HCT116 (cell line): ENCODE results near the gene BRINP2. TPM values are rescaled to one million over a fixed set of nuclear protein-coding genes. Genes with fewer than 3 reads are reported as not detected.

Experiments
- ATAC-seq: fragments of 200-7000 bp; cut with Tn5 transposase; 2 replicates; pipeline ENCODE4 v1.9.1; 2020; ENCODE audit warnings: mild to moderate bottlenecking, moderate library complexity
- BruUV-seq: library from RNA; stranded (reverse); fragments of 400-500 nt; replicated peaks from 2 replicates; lab custom pipeline; 2021; lab: Mats Ljungman, UMichigan
- CTCF ChIA-PET: fragments of 300-600 bp; sonication (Branson Sonifier 250); formaldehyde crosslinking; loops from one replicate; lab custom pipeline; 2021; ENCODE audit warnings: antibody characterized with exemption; lab: Charles Lee
- POLR2A ChIA-PET: fragments of 300-600, 350-600 bp; sonication (Branson Sonifier 250); formaldehyde crosslinking; loops from one replicate; lab custom pipeline; 2021; ENCODE audit warnings: antibody characterized with exemption; lab: Charles Lee
- RAD21 ChIA-PET, 2 experiments: fragments of 300-600 bp; sonication (Branson Sonifier 250); formaldehyde crosslinking; loops; one replicate each; lab custom pipeline; 2023; ENCODE audit warnings: low total read pairs in 2 of 2; ENCODE audit not compliant: uncharacterized antibody in 2 of 2, unreplicated experiment in 2 of 2, low non-redundant PET in 1 of 2; lab: Charles Lee
- DNase-seq: peaks from one replicate; pipeline ENCODE4 v3.0.0-alpha.2; 2010; ENCODE audit warnings: low read depth, low spot score
- H2AFZ ChIP-seq: fragments of 200-600 bp; shearing (Covaris generic), sonication (generic); 2 replicates; pipeline ENCODE4 v1.6.1; 2017; ENCODE audit warnings: low read depth, mixed run types, mixed read lengths, antibody characterized with exemption, low read length; ENCODE audit not compliant: poor library complexity, severe bottlenecking
- H3K27ac ChIP-seq: 2 replicates; pipeline ENCODE4 v1.5.1; 2012; ENCODE audit warnings: low read depth, low read length
- H3K27me3 ChIP-seq: fragments of 200-600 bp; sonication (generic); 2 replicates; pipeline ENCODE4 v1.6.1; 2016; ENCODE audit warnings: mixed run types, low read length, mixed read lengths; ENCODE audit not compliant: insufficient read depth
- H3K36me3 ChIP-seq, 2 experiments: fragments of 200-500 bp in 1 of 2; fragments of 200-600 bp in 1 of 2; sonication (Bioruptor generic) in 1 of 2; sonication (generic) in 1 of 2; 2 replicates each; pipeline versions ENCODE4 v1.5.1 to v1.6.1; 2014 to 2016; ENCODE audit warnings: low read length in 2 of 2, inconsistent platforms in 1 of 2, mixed read lengths in 1 of 2, mixed run types in 1 of 2; ENCODE audit not compliant: insufficient read depth in 2 of 2, control insufficient read depth in 1 of 2
- H3K4me1 ChIP-seq, 2 experiments: fragments of 200-600 bp in 1 of 2; sonication (generic) in 1 of 2; 2 replicates each; pipeline versions ENCODE4 v1.5.1 to v1.6.1; 2012 to 2017; ENCODE audit warnings: low read length in 2 of 2, inconsistent platforms in 1 of 2, mild to moderate bottlenecking in 1 of 2, mixed read lengths in 1 of 2, mixed run types in 1 of 2, moderate library complexity in 1 of 2; ENCODE audit not compliant: insufficient read depth in 2 of 2, control insufficient read depth in 1 of 2
- H3K4me2 ChIP-seq: fragments of 200-600 bp; sonication (generic); 2 replicates; pipeline ENCODE4 v1.6.1; 2017; ENCODE audit warnings: mixed run types, low read length, mixed read lengths
- H3K4me3 ChIP-seq, 2 experiments: fragments of 200-600 bp in 1 of 2; sonication (generic) in 1 of 2; replicated peaks in 1 of 2; 2 replicates each; pipeline ENCODE4 v1.5.1; 2011 to 2016; ENCODE audit warnings: low read length in 2 of 2, control low read depth in 1 of 2, low read depth in 1 of 2, mild to moderate bottlenecking in 1 of 2, mixed read lengths in 1 of 2, mixed run types in 1 of 2
- H3K79me2 ChIP-seq: fragments of 200-600 bp; sonication (generic); 2 replicates; pipeline ENCODE4 v1.6.1; 2017; ENCODE audit warnings: mild to moderate bottlenecking, mixed run types, low read length, moderate library complexity, mixed read lengths; ENCODE audit not compliant: insufficient read depth
- H3K9ac ChIP-seq: fragments of 200-600 bp; sonication (generic); 2 replicates; pipeline ENCODE4 v1.6.1; 2016; ENCODE audit warnings: low read length, mixed read lengths
- H3K9me2 ChIP-seq: fragments of 200-600 bp; sonication (generic), shearing (Covaris generic); 2 replicates; pipeline ENCODE4 v1.6.1; 2017; ENCODE audit warnings: mixed run types, mild to moderate bottlenecking, moderate library complexity; ENCODE audit not compliant: insufficient read depth
- H3K9me3 ChIP-seq, 2 experiments: fragments of 200-500 bp in 1 of 2; fragments of 200-600 bp in 1 of 2; sonication (Bioruptor generic) in 1 of 2; sonication (generic) in 1 of 2; 2 replicates each; pipeline ENCODE4 v1.6.1; 2014 to 2017; ENCODE audit warnings: low read length in 2 of 2, mixed read lengths in 2 of 2, inconsistent platforms in 1 of 2, low read depth in 1 of 2, mild to moderate bottlenecking in 1 of 2, mixed run types in 1 of 2, moderate library complexity in 1 of 2; ENCODE audit not compliant: control insufficient read depth in 1 of 2, insufficient read depth in 1 of 2
- H4K20me1 ChIP-seq: fragments of 200-600 bp; sonication (generic), shearing (Covaris generic); 2 replicates; pipeline ENCODE4 v1.6.1; 2017; ENCODE audit warnings: mixed run types, mild to moderate bottlenecking, moderate library complexity; ENCODE audit not compliant: insufficient read depth
- CBX3 ChIP-seq: IDR thresholded peaks from 2 replicates; pipeline ENCODE4 v1.6.1; 2012; ENCODE audit warnings: low read depth
- CEBPB ChIP-seq: IDR thresholded peaks from 2 replicates; pipeline ENCODE4 v1.6.1; 2012; ENCODE audit warnings: low read depth
- EZH2phosphoT487 ChIP-seq: fragments of 200-600 bp; IDR thresholded peaks from 2 replicates; pipeline ENCODE4 v1.6.1; 2018; ENCODE audit warnings: antibody characterized with exemption, borderline replicate concordance
- FOSL1 ChIP-seq: IDR thresholded peaks from 2 replicates; pipeline ENCODE4 v1.6.1; 2012; ENCODE audit warnings: low read depth
- JUND ChIP-seq: IDR thresholded peaks from 2 replicates; pipeline ENCODE4 v1.6.1; 2012
- SP1 ChIP-seq: IDR thresholded peaks from 2 replicates; pipeline ENCODE4 v1.6.1; 2012; ENCODE audit warnings: low read depth
- SRF ChIP-seq: IDR thresholded peaks from 2 replicates; pipeline ENCODE4 v1.6.1; 2012; ENCODE audit warnings: low read depth
- ZFX ChIP-seq: fragments of 450-650 bp; IDR thresholded peaks from 2 replicates; pipeline ENCODE4 v1.6.1; 2017
- ZNF274 ChIP-seq: fragments of 200-500 bp; sonication (Bioruptor generic); IDR thresholded peaks from 2 replicates; pipeline ENCODE4 v1.6.1; 2014; ENCODE audit warnings: mild to moderate bottlenecking, low read depth, low read length, inconsistent platforms
- intact Hi-C: fragments of 100-400 bp; cut with micrococcal nuclease; formaldehyde crosslinking; loops from 2 replicates; pipeline ENCODE4 v1.10.0; 2022
- total RNA-seq: library from RNA; stranded (reverse); gene quantifications from one replicate; pipeline ENCODE4 v1.2.1, GENCODE V29; 2021; ENCODE audit not compliant: unreplicated experiment

BRINP2 gene
- total RNA-seq, 1 experiment from 2014 or later, result not detected

DNA sequence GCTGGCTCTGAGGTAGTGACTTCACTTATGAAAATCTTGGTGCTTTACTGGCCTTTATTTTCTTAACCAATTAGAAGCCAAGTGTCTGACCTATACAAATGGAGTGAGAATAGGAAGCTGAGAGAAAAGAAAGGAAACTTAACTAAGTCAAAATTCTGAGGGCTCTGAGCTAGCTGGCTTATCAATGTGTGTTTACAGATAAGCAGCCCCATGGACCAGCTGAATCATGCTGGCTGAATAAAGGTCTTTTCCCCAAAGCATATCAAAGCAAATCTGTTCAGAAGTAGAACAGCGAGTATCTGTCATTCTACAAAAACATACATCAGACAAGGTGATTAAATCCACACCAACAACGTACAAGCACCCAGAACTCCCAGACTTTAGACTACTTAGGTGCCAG lies 117.2 kb downstream of the BRINP2 start:
- Histone ChIP-seq H3K9me2 (no peaks in the 10 kb centered on the region), H4K20me1 (no peaks in the 10 kb centered on the region), H3K4me3 (no peak overlapping the region), H3K27ac (no peak overlapping the region), H3K79me2 (no peaks in the 10 kb centered on the region), H3K9me3 (no peaks in the 10 kb centered on the region), H3K36me3 (no peaks in the 10 kb centered on the region), H3K9ac (no peak overlapping the region), H3K4me2 (no peak overlapping the region), H3K4me1 (no peaks in the 10 kb centered on the region), H2AFZ (no peak overlapping the region), H3K27me3 (0 out of 2 replicates have a peak, but pooled peaks cover 3% of the 10 kb centered on the region)
- intact Hi-C loops, result no loop called here
- DNase-seq, result no peak
- ATAC-seq, result no peak
- ChIA-PET CTCF (no interaction called here), POLR2A (no interaction called here), RAD21 (no interaction called here)
- BruUV-seq, result no TSS peak
- TF ChIP-seq SRF (no peak), SP1 (no peak), EZH2phosphoT487 (no peak), CBX3 (no peak)

DNA sequence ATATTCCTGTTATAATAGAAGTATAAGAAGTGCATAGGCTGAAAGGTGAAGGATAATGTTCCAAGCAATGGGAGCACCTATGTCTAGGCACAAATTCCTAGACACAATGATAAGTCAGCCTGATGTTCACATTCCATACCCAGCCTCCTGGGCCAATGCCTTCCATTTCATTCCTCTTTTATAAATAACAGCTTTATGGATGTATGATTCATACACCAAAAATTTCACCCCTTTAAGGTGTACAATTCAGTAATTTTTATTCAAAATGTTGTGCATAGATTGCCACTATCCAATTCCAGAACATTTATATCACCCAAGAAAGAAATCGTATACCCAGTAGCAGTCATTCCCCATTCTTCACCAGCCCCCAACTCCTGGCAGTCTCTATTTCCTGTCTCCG lies 118.8 kb downstream of the BRINP2 start:
- no peak for ATAC-seq
- POLR2A ChIA-PET, result no interaction called here
- CTCF ChIA-PET, result no interaction called here

More for the DNA sequence above, 118.8 kb downstream of the BRINP2 start:
- no peak overlapping the region for H3K9ac ChIP-seq
- DNase-seq, result no peak
- H4K20me1 ChIP-seq, result no peaks in the 10 kb centered on the region
- no peaks in the 10 kb centered on the region for H3K9me2 ChIP-seq
- intact Hi-C loops, result no loop called here
- no peaks in the 10 kb centered on the region for H3K79me2 ChIP-seq
- no TSS peak for BruUV-seq
- RAD21 ChIA-PET, result no interaction called here
- H3K27ac ChIP-seq, result no peak overlapping the region
- 0 out of 2 replicates have a peak, but pooled peaks cover 3% of the 10 kb centered on the region for H3K27me3 ChIP-seq
- H3K4me1 ChIP-seq, result no peaks in the 10 kb centered on the region
- no peaks in the 10 kb centered on the region for H3K36me3 ChIP-seq
- H3K4me3 ChIP-seq, result no peak overlapping the region
- TF ChIP-seq FOSL1 (no peak), ZFX (no peak), ZNF274 (no peak), JUND (no peak), CEBPB (no peak), SRF (no peak), EZH2phosphoT487 (no peak)
- no peak overlapping the region for H3K4me2 ChIP-seq
- H2AFZ ChIP-seq, result no peak overlapping the region
- no peaks in the 10 kb centered on the region for H3K9me3 ChIP-seq
